Effector memory CD4-positive, alpha-beta T cell (primary cell): ENCODE results near the gene CHST13.

ENCODE experiments used
- DNase-seq, 3 donors: peaks; one replicate each; pipeline ENCODE4 v3.0.0-alpha.2; 2020
- H3K27ac ChIP-seq: 2 replicates; pipeline ENCODE4 v1.7.0; 2013; ENCODE audit warnings: mild to moderate bottlenecking, low read length, moderate library complexity; ENCODE audit not compliant: insufficient read depth, poor library complexity, severe bottlenecking
- H3K27me3 ChIP-seq: replicated peaks from 2 replicates; pipeline ENCODE4 v1.7.0; 2013; ENCODE audit warnings: mild to moderate bottlenecking, low read length; ENCODE audit not compliant: insufficient read depth, control insufficient read depth, poor library complexity, severe bottlenecking
- H3K36me3 ChIP-seq: 2 replicates; pipeline ENCODE4 v1.7.0; 2013; ENCODE audit warnings: mild to moderate bottlenecking, low read length, moderate library complexity; ENCODE audit not compliant: control insufficient read depth, insufficient read depth
- H3K4me1 ChIP-seq: 2 replicates; pipeline ENCODE4 v1.7.0; 2013; ENCODE audit warnings: low read length, mild to moderate bottlenecking; ENCODE audit not compliant: control insufficient read depth, insufficient read depth, poor library complexity, severe bottlenecking
- H3K4me3 ChIP-seq: 2 replicates; pipeline ENCODE4 v1.7.0; 2013; ENCODE audit warnings: low read length, low read depth, mild to moderate bottlenecking; ENCODE audit not compliant: insufficient read depth, poor library complexity, severe bottlenecking
- H3K9me3 ChIP-seq: 2 replicates; pipeline ENCODE4 v1.7.0; 2013; ENCODE audit warnings: mild to moderate bottlenecking, low read length, moderate library complexity; ENCODE audit not compliant: control insufficient read depth

The CHST13 gene

DNA sequence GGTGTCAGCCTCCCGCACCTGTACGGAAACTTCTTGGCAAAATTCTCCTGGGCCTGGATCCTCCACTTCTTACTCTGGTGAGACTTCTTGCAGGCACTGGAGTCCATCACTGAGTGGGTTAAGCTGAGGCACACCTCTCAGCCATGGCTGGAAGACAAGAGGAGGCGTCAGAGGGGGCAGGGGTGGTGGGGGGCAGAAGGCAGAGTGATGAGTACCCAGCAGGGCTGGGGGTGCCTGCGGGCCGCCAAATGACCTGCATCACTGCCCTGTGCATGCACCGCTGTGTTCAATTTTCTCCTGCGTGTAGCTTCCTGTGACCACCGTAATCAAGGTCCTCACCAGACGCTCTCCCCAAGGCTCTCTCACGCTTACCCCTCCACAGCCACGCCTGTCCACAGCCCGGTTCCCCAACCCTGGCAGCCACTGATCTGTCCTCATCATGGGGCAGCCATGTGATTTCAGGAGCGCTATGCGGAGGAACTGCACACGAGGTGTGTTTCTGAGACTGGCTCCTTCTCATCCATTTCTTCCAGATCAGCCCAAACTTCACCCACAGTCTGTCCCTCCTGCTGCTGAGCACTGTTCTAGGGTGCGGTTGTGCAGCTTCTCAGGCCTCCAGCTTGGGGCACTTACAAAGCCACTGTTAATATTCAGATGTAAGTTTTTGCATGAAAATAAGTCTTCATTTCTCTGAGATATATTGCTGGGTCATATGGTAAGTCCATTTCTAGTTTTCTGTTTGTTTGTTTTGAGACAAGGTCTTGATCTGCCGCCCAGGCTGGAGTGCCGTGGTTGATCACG, 29.5 kb downstream of the CHST13 start:
- no peak overlapping the region for H3K27ac ChIP-seq
- no peaks in the 10 kb centered on the region for H3K4me1 ChIP-seq
- no peaks in the 10 kb centered on the region for H3K27me3 ChIP-seq
- no peaks in the 10 kb centered on the region for H3K9me3 ChIP-seq
- no peak overlapping the region for H3K4me3 ChIP-seq
- H3K36me3 ChIP-seq = no peaks in the 10 kb centered on the region
- DNase-seq = no peak

DNA sequence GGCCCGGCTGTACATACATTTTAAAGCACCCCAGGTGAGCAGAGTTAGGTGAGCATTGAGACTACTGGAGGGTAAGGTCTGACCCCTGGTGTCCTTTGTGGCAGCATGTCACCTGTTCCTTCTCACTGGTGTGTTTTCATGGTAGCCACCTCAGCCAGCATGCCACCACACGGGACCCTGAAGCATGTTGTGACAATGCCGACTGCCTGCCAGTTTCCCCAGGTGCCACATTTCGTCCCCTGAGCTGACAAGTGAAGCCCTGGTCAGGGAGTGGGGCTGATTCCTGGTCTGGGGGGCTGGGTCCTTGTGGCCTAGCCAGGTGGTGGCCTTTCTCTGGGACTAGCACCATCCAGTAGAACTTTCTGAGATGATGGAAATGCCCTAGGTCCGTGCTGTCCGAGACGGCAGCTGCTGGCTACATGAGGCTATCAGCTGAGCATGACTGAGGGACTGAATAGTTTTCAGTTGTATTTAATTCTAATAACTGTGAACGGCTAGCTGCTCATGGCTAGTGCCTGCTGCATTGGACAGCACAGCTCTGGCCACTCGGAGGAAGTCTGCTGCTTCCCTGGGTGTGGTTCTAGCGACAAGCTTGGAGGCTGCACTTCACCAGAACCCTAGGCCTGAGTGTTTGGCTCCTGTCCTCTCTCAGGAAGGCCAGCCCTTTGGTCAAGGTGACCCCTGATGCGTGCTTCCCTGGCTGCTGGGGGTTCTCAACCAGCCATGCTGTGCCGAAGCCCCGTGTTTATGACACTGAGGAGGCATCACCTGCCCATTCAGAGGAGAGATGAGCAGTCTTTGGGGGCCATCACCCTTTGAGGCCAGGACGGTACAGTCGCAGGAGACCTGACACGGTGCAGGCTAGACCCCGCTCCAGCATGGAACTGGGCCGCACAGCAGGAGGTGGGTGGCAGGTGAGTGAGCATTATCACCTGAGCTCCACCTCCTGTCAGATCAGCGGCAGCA, 30.9 kb downstream of the CHST13 start:
- Histone ChIP-seq H3K4me1 (no peaks in the 10 kb centered on the region), H3K4me3 (no peak overlapping the region), H3K36me3 (no peaks in the 10 kb centered on the region), H3K27me3 (no peaks in the 10 kb centered on the region), H3K9me3 (no peaks in the 10 kb centered on the region), H3K27ac (no peak overlapping the region)
- DNase-seq = no peak

DNA sequence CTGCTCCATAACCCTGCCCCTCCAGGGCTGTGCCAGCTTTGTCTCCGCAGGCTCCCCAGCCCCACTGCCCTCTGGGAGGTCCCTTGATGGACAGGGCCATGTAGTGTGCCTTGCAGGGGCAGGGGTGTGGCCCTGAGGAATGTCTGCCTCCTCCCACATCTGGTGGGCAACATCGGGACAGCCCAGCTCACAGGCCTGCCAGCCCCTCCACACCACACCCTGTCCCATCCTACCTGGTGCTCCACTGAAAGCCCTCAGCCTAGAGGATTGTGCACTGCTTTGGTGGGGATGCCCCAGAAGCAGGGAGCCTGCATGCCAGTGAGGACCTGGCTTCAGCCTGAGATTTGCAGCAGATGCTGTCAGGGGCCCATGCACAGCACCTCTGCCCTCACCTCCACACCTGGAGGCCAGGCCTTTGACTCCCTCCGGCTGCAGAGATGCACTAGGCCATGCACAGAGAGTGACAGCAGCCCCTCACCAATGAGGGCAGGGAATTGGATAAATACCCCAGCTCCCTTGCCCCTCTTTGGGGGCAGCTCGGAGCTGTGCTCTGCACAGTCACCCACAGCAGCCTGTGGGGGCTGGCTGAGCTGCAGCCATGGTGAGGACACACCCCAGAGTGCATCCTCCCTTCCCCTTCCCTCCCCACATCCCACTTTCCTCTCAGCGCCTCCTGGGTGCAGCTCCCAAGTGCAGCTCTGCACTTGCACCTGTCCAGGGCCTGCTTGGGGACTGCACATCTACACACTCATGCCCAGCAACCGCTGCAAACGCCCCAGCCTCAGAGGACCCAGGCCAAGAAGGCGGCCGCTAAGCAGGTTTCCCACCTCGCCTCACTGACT, 32.1 kb downstream of the CHST13 start:
- no peaks in the 10 kb centered on the region for H3K4me1 ChIP-seq
- no peaks in the 10 kb centered on the region for H3K27me3 ChIP-seq
- no peak for DNase-seq
- no peaks in the 10 kb centered on the region for H3K36me3 ChIP-seq
- H3K4me3 ChIP-seq = no peak overlapping the region
- H3K9me3 ChIP-seq = no peaks in the 10 kb centered on the region
- H3K27ac ChIP-seq = no peak overlapping the region

DNA sequence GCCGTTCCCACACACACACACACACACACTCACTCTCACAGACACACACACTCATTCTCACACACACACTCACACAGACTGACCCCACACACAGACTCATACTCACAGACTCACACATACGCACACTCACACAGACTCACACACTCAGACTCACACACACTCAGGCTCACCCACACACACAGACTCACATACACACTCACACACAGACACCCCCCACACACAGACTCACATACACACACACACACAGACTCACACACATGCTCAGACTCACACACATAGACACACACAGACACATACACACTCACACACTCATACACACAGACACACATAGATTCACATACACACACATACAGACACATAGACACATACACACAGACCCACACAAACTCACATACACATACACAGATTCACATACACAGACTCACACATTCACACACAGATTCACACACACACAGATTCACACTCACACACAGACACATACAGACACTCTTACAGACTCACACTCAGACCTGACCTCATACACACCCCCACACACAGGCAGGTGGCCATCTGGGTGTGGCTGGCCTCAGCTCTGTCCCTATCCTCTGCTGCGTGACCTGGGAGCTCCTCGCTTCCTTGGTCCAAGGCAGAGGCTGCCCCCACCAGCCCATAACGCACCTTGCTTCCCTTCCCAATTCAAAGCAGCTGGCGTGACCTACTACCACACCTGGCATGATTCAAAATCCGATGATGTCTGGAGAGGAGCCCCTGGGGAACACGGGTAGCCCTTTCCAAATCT, 32.9 kb downstream of the CHST13 start:
- Histone ChIP-seq H3K36me3 (no peaks in the 10 kb centered on the region), H3K4me3 (no peak overlapping the region), H3K4me1 (no peaks in the 10 kb centered on the region), H3K27ac (no peak overlapping the region), H3K27me3 (no peaks in the 10 kb centered on the region), H3K9me3 (no peaks in the 10 kb centered on the region)
- DNase-seq = no peak

DNA sequence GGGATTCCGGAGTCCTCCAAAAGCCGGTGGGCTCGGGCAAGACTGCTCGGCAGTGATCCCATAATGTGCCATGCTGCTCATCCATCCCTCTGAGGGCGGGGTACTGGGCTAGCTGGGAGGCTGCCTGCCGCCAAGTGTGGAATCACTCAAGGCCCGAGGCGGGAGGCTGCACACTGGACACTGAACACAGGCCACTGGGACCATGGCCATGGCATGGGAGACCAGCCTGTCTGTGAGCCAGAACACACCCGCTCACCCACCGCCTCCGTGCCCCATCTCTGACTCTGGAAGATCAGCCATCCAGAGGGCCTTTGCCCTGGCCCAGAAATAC, 33.4 kb downstream of the CHST13 start:
- Histone ChIP-seq H3K9me3 (no peaks in the 10 kb centered on the region), H3K27ac (no peak overlapping the region), H3K36me3 (no peaks in the 10 kb centered on the region), H3K4me1 (no peaks in the 10 kb centered on the region), H3K4me3 (no peak overlapping the region), H3K27me3 (no peaks in the 10 kb centered on the region)
- no peak for DNase-seq

DNA sequence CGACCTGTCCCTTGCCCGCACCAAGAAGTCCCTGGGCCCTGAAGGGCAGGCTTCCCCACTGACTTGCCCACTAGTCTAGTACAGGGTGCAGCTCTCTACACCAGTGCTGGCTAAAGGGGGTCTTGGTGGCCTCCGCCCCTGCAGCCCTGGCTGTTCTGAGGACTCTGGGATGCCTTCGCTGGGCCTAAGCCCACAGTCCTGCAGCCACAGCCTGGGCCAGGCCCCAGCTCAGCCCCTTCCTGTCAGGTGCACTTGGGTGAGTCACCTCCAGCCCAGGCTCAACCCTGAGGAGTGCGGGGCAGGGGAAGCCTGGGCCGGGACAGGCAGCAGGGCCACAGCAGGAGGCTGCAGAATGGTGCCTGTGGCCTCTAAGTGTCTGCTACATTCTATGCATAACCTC, 33.8 kb downstream of the CHST13 start:
- Histone ChIP-seq H3K27me3 (no peaks in the 10 kb centered on the region), H3K27ac (no peak overlapping the region), H3K4me3 (no peak overlapping the region), H3K4me1 (no peaks in the 10 kb centered on the region), H3K36me3 (no peaks in the 10 kb centered on the region), H3K9me3 (no peaks in the 10 kb centered on the region)
- DNase-seq = no peak

DNA sequence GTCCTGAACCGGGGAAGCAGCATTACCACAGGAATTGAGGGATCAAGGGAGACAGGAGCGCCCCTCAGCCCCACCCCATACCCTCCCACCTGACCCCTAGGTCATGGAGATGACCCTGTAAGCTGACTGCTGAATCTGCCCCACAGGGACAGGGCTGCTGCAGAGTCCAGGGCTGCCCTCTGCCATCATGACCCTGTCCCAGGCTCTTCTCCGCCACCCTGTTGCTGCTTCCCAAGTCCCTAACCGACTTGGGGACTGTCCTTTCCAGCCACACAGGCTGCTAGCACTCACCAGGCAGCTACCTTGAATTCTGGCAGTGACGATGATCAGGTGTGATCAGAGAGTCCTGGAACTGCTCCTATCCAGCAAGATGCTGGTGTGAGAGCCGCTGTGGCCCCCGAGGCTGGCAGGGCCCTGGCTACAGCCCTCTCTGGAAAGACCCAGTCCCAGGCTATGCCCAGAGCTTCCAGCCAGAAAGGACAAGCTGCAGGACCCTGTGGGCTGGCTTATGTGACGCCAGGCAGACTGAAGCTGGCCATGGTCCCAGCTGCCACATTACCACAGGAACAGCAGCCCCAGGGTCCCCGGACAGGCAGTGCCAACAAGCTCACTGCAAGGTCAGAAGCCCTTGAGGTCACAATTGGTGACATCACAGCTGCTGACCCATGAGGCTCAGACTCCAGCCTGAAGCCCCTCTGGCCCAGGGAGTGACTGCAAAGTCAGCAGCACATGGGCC, 34.5 kb downstream of the CHST13 start, which contains the start of gene C3orf22:
C3orf22 (minus strand) TSS at position 597 of the 736 bp plus-strand sequence. CDS start 5,542 bp downstream, outside the sequence.
- no peak for DNase-seq
- H3K4me3 ChIP-seq = no peak within 1 kb of the TSS
- no peaks in the 10 kb centered on the region for H3K4me1 ChIP-seq
- no peaks in the 10 kb centered on the region for H3K36me3 ChIP-seq
- H3K27ac ChIP-seq = no peak within 1 kb of the TSS
- H3K27me3 ChIP-seq = no peaks in the 10 kb centered on the region
- H3K9me3 ChIP-seq = no peaks in the 10 kb centered on the region

DNA sequence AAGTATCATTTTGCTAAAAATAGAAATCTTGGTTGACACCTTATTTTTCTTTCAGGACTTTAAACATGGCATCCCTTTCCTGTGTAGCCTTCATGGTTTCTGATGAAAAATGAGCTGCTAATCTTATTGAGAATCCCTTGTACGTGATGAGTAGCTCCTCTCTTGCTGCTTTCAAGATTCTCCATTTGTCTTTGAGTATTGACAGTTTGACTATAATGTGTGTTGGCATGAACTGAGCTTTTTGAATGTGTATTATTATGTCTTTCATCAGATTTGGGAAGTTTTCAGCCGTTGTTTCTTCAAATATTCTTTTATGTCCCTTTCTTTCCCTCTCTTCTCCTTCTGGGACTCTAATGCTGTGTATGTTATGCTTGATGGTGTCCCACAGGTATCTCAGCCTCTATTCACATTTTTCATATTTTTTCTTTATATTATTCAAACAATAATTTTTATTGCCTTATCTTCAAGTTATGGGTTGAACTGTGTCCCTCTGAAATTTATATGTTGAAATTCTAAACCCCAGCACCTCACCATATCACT, 38.9 kb downstream of the CHST13 start:
- Histone ChIP-seq H3K9me3 (no peaks in the 10 kb centered on the region), H3K36me3 (no peaks in the 10 kb centered on the region), H3K4me3 (no peak overlapping the region), H3K4me1 (no peaks in the 10 kb centered on the region), H3K27ac (no peak overlapping the region), H3K27me3 (no peaks in the 10 kb centered on the region)
- DNase-seq = no peak
